HG02981 (cell line): ENCODE data around the gene ANLN.
"Not testable (repeated sequence)": the region's sequence is repeated elsewhere in the genome, so short reads cannot be mapped to it uniquely, and the experiment has no call there.

Experiments used
- ATAC-seq: cut with Tn5 transposase; IDR thresholded peaks from one replicate; pipeline ENCODE4 v1.9.1; 2021; ENCODE audit warnings: mild to moderate bottlenecking, moderate library complexity; ENCODE audit not compliant: unreplicated experiment

The ANLN gene

GRCh38 chr7:36462551-36463137, 73.0 kb downstream of the ANLN start:
- no peak for ATAC-seq

GRCh38 chr7:36464271-36464670, 74.6 kb downstream of the ANLN start:
- no peak for ATAC-seq

DNA sequence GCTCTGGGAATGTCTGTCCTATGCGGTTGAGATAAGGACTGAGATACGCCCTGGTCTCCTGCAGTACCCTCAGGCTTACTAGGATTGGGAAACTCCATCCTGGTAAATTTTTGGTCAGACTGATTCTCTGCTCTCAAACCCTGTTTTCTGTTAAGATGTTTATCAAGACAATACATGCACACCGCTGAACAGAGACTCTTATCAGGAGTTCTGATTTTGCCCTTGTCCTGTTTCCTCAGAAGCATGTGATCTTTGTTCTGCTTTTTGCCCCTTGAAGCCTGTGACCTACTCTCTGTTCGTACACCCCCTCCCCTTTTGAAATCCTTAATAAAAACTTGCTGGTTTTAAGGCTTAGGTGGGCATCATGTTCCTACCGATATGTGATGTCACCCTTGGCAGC, 76.3 kb downstream of the ANLN start:
- not testable (repeated sequence) for ATAC-seq

- ATAC-seq = no peak
Observed at GRCh38 chr7:36468370-36469101, 78.9 kb downstream of the ANLN start.

- no peak for ATAC-seq
Observed at GRCh38 chr7:36469236-36469635, 79.6 kb downstream of the ANLN start.

GRCh38 chr7:36472141-36472729, 82.6 kb downstream of the ANLN start:
- ATAC-seq = no peak

DNA sequence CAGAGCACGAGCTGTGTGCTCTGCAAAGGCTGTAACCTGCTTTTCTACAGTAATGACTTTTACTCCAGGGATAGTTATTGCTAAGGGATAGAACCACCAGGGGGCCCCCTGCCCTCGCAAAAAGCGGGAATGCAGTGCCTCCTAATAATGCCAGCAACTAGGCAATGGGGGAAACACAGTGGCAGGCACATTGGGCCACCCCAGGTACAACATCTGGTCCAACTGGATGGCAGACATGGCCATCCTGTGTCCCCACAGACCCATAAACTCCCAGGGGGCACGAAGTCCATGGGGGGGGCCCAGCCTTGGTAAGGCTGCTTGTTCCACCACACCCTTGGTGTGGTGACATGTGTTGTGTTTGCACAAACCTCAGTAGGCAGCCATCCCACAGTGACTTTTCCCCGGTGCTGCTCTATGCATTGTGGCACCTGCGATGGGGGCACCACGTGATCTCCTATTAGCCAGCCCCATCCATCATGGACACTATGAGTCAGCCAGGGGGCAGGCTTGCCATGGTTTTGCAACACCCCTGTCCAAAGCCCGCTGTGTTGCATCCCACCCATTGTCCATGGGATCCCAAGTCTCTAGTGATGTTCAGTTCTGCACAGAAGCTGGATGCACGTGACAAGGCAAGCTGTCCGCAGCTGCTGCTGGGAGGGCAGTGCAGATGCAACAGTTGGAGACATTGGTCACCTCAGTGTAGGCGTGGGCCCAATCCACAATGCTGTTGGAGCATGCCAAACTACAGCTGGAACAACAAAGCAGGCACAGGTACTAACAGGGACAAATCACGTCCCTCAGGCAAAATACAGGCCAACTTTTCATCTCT, 84.0 kb downstream of the ANLN start:
- no peak for ATAC-seq

- ATAC-seq = no peak
Observed at GRCh38 chr7:36474283-36475010, 84.8 kb downstream of the ANLN start.

- no peak for ATAC-seq
Observed at GRCh38 chr7:36475011-36475342, 85.3 kb downstream of the ANLN start.

DNA sequence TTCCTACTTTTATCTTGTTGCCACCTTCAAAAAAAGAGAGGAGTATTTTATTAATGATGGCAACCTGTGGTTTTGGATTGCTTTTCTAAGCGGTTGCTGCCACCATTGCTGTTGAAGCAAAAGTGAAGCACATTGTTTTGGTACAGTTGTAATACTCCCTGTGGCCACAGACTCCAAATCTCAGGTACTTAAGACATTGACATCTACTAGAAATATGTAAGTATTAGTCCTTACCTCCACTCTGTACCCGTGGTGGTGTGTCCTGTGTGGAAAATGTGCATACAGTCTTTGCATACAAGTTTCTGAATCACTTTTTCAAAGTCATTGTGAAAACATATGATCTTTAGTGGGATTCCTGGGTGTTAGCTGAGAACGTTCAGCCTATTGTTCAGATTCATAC, 85.7 kb downstream of the ANLN start:
- no peak for ATAC-seq

- no peak for ATAC-seq
Observed at GRCh38 chr7:36478745-36479144, 89.1 kb downstream of the ANLN start.

DNA sequence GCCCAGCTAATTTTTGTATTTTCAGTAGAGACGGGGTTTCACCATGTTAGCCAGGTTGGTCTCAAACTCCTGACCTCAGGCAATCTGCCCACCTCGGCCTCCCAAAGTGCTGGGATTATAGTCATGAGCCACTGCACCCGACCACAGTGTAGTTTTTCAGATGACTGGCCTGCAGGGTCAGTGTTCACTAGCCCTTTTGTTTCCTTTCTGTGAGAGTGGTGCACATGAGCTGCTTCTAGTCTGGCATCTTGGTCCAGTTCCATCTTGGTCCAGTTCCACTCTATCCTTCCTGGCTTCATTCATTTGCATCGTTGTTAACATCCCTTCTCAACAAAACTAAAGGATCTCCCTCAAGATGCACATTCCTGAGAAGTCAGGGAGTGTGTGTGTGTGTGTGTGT, 94.2 kb downstream of the ANLN start:
- ATAC-seq = not testable (repeated sequence)

- ATAC-seq = no peak
Observed at GRCh38 chr7:36484265-36484664, 94.6 kb downstream of the ANLN start.

- no peak for ATAC-seq
Observed at GRCh38 chr7:36486336-36486735, 96.7 kb downstream of the ANLN start.

DNA sequence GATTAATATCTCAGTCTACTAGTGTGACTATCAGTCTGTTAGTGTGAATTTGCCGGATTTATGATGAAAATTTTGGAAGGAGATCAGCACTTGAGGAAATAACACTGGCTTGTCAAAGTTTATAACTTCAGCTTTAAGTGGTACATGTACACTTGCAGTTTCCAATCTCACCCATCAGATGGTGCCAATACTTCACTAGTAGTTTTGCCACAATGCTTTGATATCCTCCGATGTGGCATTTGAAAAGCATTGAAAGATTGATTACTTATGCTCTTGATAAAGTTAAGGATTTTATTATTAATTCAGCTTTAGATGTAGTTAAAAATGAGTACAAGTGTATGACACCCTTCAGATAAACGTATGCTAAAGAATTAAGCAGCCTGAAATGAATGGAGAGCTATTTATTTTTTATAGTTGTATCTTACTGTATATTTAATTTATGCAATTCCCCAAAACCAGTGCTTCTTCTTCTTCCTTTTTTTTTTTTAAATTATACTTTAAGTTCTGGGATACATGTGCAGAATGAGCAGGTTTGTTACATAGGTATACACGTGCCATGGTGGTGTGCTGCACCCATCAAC, 98.2 kb downstream of the ANLN start:
- no peak for ATAC-seq

GRCh38 chr7:36488672-36489071, 99.0 kb downstream of the ANLN start:
- not testable (repeated sequence) for ATAC-seq

- ATAC-seq = no peak
Observed at GRCh38 chr7:36490419-36490830, 100.8 kb downstream of the ANLN start.

DNA sequence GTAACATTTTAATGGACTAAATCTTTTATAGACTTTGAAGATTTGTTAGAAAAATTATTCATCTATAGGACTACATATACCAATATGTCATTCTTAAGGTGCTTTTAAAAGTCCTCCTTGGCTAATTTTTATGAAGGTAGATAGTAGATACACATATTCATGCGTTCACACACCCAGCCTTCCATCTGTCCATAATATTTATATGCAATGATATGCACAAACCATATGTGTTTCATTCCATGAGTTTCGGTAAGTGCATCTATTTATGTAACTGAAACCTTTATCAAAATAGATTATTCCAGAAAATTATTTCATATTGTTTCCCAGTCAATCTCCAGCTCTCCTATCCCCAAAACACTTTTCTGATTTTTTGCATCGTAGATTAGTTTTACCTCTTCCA, 101.7 kb downstream of the ANLN start:
- ATAC-seq = no peak

- ATAC-seq = no peak
Observed at GRCh38 chr7:36496576-36496975, 106.9 kb downstream of the ANLN start.

DNA sequence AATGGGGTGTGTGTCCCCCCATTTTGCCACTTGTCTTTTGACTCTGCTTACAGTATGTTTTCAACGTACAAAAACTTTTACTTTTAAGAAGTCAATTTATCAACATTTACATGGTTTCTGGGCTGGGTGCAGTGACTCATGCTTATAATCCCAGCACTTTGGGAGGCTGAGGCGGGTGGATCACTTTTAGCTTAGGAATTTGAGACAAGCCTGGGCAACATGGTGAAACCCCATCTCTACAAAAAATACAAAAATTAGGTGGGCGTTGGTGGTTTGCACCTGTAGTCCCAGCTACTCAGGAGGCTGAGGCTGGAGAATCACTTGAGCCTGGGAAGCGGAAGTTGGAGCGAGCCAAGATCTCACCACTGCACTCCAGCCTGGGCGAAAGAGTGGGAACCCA, 107.5 kb downstream of the ANLN start:
- ATAC-seq = not testable (repeated sequence)

DNA sequence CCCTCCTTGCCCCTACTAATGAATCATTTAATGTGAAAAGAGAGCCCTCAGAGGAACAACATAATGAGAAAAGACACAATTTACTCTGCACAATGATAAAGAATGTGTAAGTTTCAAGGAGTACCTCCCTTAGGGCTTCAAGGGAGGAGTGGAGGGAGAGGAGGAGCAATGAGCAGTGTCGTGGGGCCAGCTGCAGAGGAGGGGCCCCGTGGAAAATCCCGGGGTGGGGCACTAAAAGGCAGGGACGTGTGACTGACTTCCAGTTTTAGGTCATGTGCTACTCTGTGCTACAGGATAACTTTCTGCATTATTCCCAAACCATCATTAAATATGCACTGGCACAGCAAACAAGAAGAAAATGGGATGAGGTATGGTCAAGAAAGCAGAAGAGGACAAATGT, 108.1 kb downstream of the ANLN start:
- no peak for ATAC-seq
